Erythroblast (primary cell): Measurements from ENCODE around the gene DCUN1D2.

Source experiments
- GATA1 ChIP-seq: IDR thresholded peaks from 2 replicates; pipeline ENCODE4 v1.6.1; 2011; ENCODE audit warnings: low read depth, mild to moderate bottlenecking, control low read depth, low read length, moderate library complexity
- POLR2A ChIP-seq: IDR thresholded peaks from 2 replicates; pipeline ENCODE4 v1.6.1; 2011; ENCODE audit warnings: mild to moderate bottlenecking, low read length

GRCh38 chr13:113474179-113474578, 16.3 kb downstream of the DCUN1D2 start:
- TF ChIP-seq POLR2A (no peak), GATA1 (no peak)
